Panc1 (cell line): ENCODE data around the gene CYP4X1. TPM values are rescaled to one million over a fixed set of nuclear protein-coding genes. Genes with fewer than 3 reads are reported as not detected.
A peak's percentile ranks its signal among the peaks of the same experiment; 100 is the strongest.

ENCODE experiments used
- ATAC-seq: fragments of 200-7000 bp; cut with Tn5 transposase; 2 replicates; pipeline ENCODE4 v1.9.1; 2020; ENCODE audit warnings: mild to moderate bottlenecking, moderate library complexity
- BruUV-seq: library from RNA; stranded (reverse); fragments of 400-500 nt; replicated peaks from 2 replicates; lab custom pipeline; 2021; lab: Mats Ljungman, UMichigan
- CTCF ChIA-PET: fragments of 300-600 bp; sonication (Branson Sonifier 250); formaldehyde crosslinking; loops from one replicate; lab custom pipeline; 2022; ENCODE audit warnings: antibody characterized with exemption; lab: Charles Lee
- POLR2A ChIA-PET: fragments of 300-600 bp; sonication (Branson Sonifier 250); formaldehyde crosslinking; loops from one replicate; lab custom pipeline; 2022; ENCODE audit warnings: antibody characterized with exemption; lab: Charles Lee
- DNase-seq: peaks from one replicate; pipeline ENCODE4 v3.0.0-alpha.2; 2010; ENCODE audit warnings: low read depth, low spot score
- H3K27ac ChIP-seq: 2 replicates; pipeline ENCODE4 v1.5.1; 2011; ENCODE audit warnings: mild to moderate bottlenecking, low read length, inconsistent platforms
- H3K27me3 ChIP-seq: fragments of 200-500 bp; sonication (Bioruptor generic); 2 replicates; pipeline ENCODE4 v1.6.0; 2014; ENCODE audit warnings: low read length, inconsistent platforms; ENCODE audit not compliant: control insufficient read depth, insufficient read depth
- H3K36me3 ChIP-seq: fragments of 200-500 bp; sonication (Bioruptor generic); 2 replicates; pipeline ENCODE4 v1.5.1; 2014; ENCODE audit warnings: inconsistent platforms, mild to moderate bottlenecking, low read length, moderate library complexity; ENCODE audit not compliant: control insufficient read depth, insufficient read depth
- H3K4me1 ChIP-seq: 2 replicates; pipeline ENCODE4 v1.5.1; 2011; ENCODE audit warnings: inconsistent platforms, mild to moderate bottlenecking, low read length, moderate library complexity; ENCODE audit not compliant: control insufficient read depth, insufficient read depth
- H3K4me3 ChIP-seq, 2 experiments: 2 replicates each; pipeline ENCODE4 v1.5.1; 2011 to 2012; ENCODE audit warnings: low read depth in 2 of 2, low read length in 2 of 2, mild to moderate bottlenecking in 2 of 2, inconsistent platforms in 1 of 2, moderate library complexity in 1 of 2
- H3K9me3 ChIP-seq: fragments of 200-500 bp; sonication (Bioruptor generic); 2 replicates; pipeline ENCODE4 v1.5.1; 2014; ENCODE audit warnings: low read depth, mild to moderate bottlenecking, inconsistent platforms, low read length, moderate library complexity; ENCODE audit not compliant: control insufficient read depth, insufficient read depth
- CTCF ChIP-seq: fragments of 450-650 bp; IDR thresholded peaks from 2 replicates; pipeline ENCODE4 v1.5.1; 2017; ENCODE audit warnings: mild to moderate bottlenecking
- POLR2AphosphoS5 ChIP-seq: IDR thresholded peaks from 2 replicates; pipeline ENCODE4 v1.6.1; 2012; ENCODE audit warnings: mild to moderate bottlenecking, low read depth, low read length, moderate library complexity
- REST ChIP-seq, 2 experiments: IDR thresholded peaks; 2 replicates each; pipeline ENCODE4 v1.6.1; 2011 to 2012; ENCODE audit warnings: low read depth in 2 of 2, control low read depth in 1 of 2, low read length in 1 of 2, mild to moderate bottlenecking in 1 of 2, moderate library complexity in 1 of 2; ENCODE audit not compliant: insufficient read depth in 1 of 2
- SIN3A ChIP-seq: IDR thresholded peaks from 2 replicates; pipeline ENCODE4 v1.6.1; 2012; ENCODE audit warnings: low read depth, mild to moderate bottlenecking, low read length, moderate library complexity, borderline replicate concordance; ENCODE audit not compliant: insufficient read depth
- TCF7L2 ChIP-seq: IDR thresholded peaks from 2 replicates; pipeline ENCODE4 v1.6.1; 2011; ENCODE audit warnings: mild to moderate bottlenecking, low read depth, low read length, inconsistent platforms
- in situ Hi-C: cut with HindIII; loops from 2 replicates; pipeline ENCODE4 v1.10.0; 2016; ENCODE audit warnings: low sequenced_read_pairs, low pct_unique_long_range_greater_than_20kb
- intact Hi-C: fragments of 100-400 bp; cut with micrococcal nuclease; formaldehyde crosslinking; loops from one replicate; pipeline ENCODE4 v1.10.0; 2022; ENCODE audit not compliant: unreplicated experiment
- total RNA-seq: library from RNA; stranded (reverse); gene quantifications from one replicate; pipeline ENCODE4 v1.2.1, GENCODE V29; 2021; ENCODE audit not compliant: unreplicated experiment

Gene CYP4X1
- total RNA-seq, 1 experiment from 2014 or later: 1.3 TPM

- Histone ChIP-seq H3K27me3 (peaks cover 18% of the 10 kb centered on the region; the same call in 1 of the 2 replicates), H3K4me1 (no peaks in the 10 kb centered on the region; the same call in 1 of the 2 replicates), H3K4me3 (peak overlapping the region; percentile 33 to 44; a peak in 3 of 4 replicates), H3K27ac (no peak overlapping the region), H3K36me3 (no peaks in the 10 kb centered on the region), H3K9me3 (no peaks in the 10 kb centered on the region)
- in situ Hi-C loops (no loop called here), intact Hi-C loops (no loop called here)
- ChIA-PET POLR2A (no interaction called here), CTCF (interaction anchor here (0.6 kb wide), 1 partner anchor 1678 kb away, joined by 3 read pairs; no protein-coding TSS in a partner anchor)
- no TSS peak for BruUV-seq
- no peak for TF ChIP-seq REST (IDR thresholded peaks at IDR 0.05; ENCODE audit: insufficient read depth in 1 of 2, low read depth in 2 of 2, low read length in 1 of 2)
- no peak for TF ChIP-seq SIN3A
- TF ChIP-seq TCF7L2: no peak
- ATAC-seq (no peak), DNase-seq (no peak)
Measured at GRCh38 chr1:47024141-47024801, 802 bp downstream of the CYP4X1 start.

- Histone ChIP-seq H3K36me3 (no peaks in the 10 kb centered on the region), H3K27ac (0 out of 2 replicates have a peak overlapping the region, but pooled peaks have one; percentile 4), H3K4me3 (no peak overlapping the region), H3K9me3 (no peaks in the 10 kb centered on the region), H3K27me3 (peaks cover 8% of the 10 kb centered on the region; the same call in 1 of the 2 replicates), H3K4me1 (peaks cover 4% of the 10 kb centered on the region; the same call in 1 of the 2 replicates)
- intact Hi-C loops (no loop called here), in situ Hi-C loops (no loop called here)
- no TSS peak for BruUV-seq
- DNase-seq (no peak), ATAC-seq (no peak)
- CTCF ChIA-PET: no interaction called here
- TF ChIP-seq POLR2AphosphoS5: no peak
- TF ChIP-seq TCF7L2: no peak
- no peak for TF ChIP-seq REST (IDR thresholded peaks at IDR 0.05; ENCODE audit: insufficient read depth in 1 of 2, low read depth in 2 of 2, low read length in 1 of 2)
- TF ChIP-seq CTCF: no peak
- POLR2A ChIA-PET: no interaction called here
Measured at GRCh38 chr1:47030170-47030805, 6.8 kb downstream of the CYP4X1 start.
